Gastrocnemius medialis (tissue), 4 donors: Measurements from ENCODE around the gene B3GAT1.

Experiments
- POLR2A ChIP-seq, 2 donors: fragments of 450-650 bp; IDR thresholded peaks; one replicate each; pipeline ENCODE4 v1.6.1; 2017; ENCODE audit warnings: antibody characterized with exemption in 2 of 2, mild to moderate bottlenecking in 2 of 2, moderate library complexity in 2 of 2
- TF ChIP-seq, protein P1 (sequence below), 5 experiments: fragments of 450-650 bp in 3 of 5; fragments of 200-600 bp in 2 of 5; sonication (generic) in 2 of 5; IDR thresholded peaks in 4 of 5; conservative IDR thresholded peaks in 1 of 5; 1 replicate in 4 of 5; 2 replicates in 1 of 5; pipeline ENCODE4 v1.5.1; 2016 to 2019; ENCODE audit warnings: antibody characterized with exemption in 5 of 5, mild to moderate bottlenecking in 3 of 5, moderate library complexity in 3 of 5

DNA sequence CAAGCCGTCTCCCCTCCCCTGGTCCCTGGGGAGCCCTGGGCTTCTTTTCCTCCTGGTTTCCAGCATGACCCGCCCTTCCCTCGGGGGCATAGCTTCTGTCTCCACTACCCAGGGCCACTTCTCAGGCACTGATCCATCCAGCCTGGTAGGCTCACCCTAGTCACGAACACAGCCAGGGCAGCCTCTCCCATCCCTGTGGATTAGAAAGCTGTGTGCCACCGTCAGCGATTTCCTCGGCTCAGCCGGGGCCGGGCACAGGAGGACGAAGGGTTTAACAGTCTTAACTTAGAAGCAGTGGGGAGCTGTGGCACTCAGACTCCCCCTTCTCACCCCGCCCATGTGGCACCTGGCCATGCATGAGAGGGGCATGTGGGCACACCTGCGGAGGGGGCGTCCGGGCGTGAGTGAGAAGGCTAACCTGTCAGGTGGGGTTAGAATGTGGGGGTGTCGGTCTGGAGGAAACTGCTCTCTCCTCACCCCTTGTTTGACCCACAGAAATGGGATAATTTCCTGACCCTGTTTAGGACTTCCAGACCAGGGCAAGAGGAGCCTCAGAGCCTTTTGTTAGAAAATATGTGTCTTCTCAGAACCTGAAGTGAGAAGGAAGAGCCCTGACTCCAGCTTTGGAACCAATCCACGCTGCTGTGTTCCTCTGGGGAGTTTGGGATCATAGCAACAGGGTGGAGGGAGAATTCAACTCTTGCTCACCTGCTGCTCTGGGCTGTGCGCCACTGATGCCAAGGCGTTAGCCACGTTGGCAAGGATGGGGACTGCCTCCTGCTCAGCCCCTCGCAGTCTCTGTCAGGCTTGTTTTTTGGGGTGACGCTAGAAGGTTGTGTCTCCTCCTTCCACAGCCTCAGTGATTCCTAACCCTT is 65.7 kb downstream of the B3GAT1 start:
- TF ChIP-seq, protein P1, sequence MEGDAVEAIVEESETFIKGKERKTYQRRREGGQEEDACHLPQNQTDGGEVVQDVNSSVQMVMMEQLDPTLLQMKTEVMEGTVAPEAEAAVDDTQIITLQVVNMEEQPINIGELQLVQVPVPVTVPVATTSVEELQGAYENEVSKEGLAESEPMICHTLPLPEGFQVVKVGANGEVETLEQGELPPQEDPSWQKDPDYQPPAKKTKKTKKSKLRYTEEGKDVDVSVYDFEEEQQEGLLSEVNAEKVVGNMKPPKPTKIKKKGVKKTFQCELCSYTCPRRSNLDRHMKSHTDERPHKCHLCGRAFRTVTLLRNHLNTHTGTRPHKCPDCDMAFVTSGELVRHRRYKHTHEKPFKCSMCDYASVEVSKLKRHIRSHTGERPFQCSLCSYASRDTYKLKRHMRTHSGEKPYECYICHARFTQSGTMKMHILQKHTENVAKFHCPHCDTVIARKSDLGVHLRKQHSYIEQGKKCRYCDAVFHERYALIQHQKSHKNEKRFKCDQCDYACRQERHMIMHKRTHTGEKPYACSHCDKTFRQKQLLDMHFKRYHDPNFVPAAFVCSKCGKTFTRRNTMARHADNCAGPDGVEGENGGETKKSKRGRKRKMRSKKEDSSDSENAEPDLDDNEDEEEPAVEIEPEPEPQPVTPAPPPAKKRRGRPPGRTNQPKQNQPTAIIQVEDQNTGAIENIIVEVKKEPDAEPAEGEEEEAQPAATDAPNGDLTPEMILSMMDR (IDR thresholded peaks at IDR 0.05 in 4 of 5, conservative IDR thresholded peaks at IDR 0.05 in 1 of 5) = no peak
- TF ChIP-seq POLR2A (IDR thresholded peaks at IDR 0.05) = no peak
